Upper lobe of left lung (tissue), 6 donors: ENCODE measurements around the gene DACT2. TPM values are rescaled to one million over a fixed set of nuclear protein-coding genes. Genes with fewer than 3 reads are reported as not detected.
A peak's percentile ranks its signal among the peaks of the same experiment; 100 is the strongest.
"Not testable (repeated sequence)": the region's sequence is repeated elsewhere in the genome, so short reads cannot be mapped to it uniquely, and the experiment has no call there.

Experiments used
- ATAC-seq, 2 donors: fragments of 200-7000 bp; cut with Tn5 transposase; one replicate each; pipeline ENCODE4 v1.9.1; 2022; ENCODE audit warnings: mild to moderate bottlenecking in 2 of 2, moderate library complexity in 2 of 2; ENCODE audit not compliant: low FRiP score in 2 of 2
- DNase-seq, 2 donors: peaks; one replicate each; pipeline ENCODE4 v3.0.0-alpha.2; 2019 to 2020
- H3K27ac ChIP-seq, 4 donors: fragments of 200-600 bp; sonication (generic); one replicate each; pipeline ENCODE4 v1.5.1; 2016 to 2019
- H3K27me3 ChIP-seq, 4 donors: fragments of 200-600 bp; sonication (generic); one replicate each; pipeline ENCODE4 v1.5.1; 2017 to 2019
- H3K36me3 ChIP-seq, 4 donors: fragments of 200-600 bp; sonication (generic); one replicate each; pipeline ENCODE4 v1.5.1; 2016 to 2019
- H3K4me1 ChIP-seq, 4 donors: fragments of 200-600 bp; sonication (generic); one replicate each; pipeline ENCODE4 v1.5.1; 2018 to 2019
- H3K4me3 ChIP-seq, 4 donors: fragments of 200-600 bp; sonication (generic); one replicate each; pipeline ENCODE4 v1.5.1; 2017 to 2019; ENCODE audit warnings: mild to moderate bottlenecking in 2 of 4, moderate library complexity in 1 of 4
- H3K9me3 ChIP-seq, 4 donors: fragments of 200-600 bp; sonication (generic); one replicate each; pipeline ENCODE4 v1.5.1; 2018 to 2019
- EP300 ChIP-seq, 4 donors: sonication (generic); formaldehyde crosslinking; IDR thresholded peaks; one replicate each; pipeline ENCODE4 v1.5.1; 2017; ENCODE audit warnings: antibody characterized with exemption in 4 of 4, control low read depth in 2 of 4
- POLR2A ChIP-seq, 4 donors: fragments of 450-650 bp; IDR thresholded peaks; one replicate each; pipeline ENCODE4 v1.5.1; 2016 to 2017; ENCODE audit warnings: antibody characterized with exemption in 4 of 4, mild to moderate bottlenecking in 2 of 4
- POLR2AphosphoS5 ChIP-seq, 2 donors: sonication (generic); formaldehyde crosslinking; IDR thresholded peaks; one replicate each; pipeline ENCODE4 v1.5.1; 2017; ENCODE audit warnings: antibody characterized with exemption in 2 of 2
- WGBS, 2 donors: methylation state at CpG; one replicate each; pipeline ENCODE4 v1.1.5; 2017 to 2018; 5-methylcytosine and 5-hydroxymethylcytosine counted together
- total RNA-seq, 6 donors: library from RNA; depleted of rRNA in 4 of 6; stranded (reverse); fragments of >200 nt in 4 of 6; gene quantifications; one replicate each; pipeline versions ENCODE4 v1.1.0 to v1.2.1, GENCODE V29; 2016 to 2021
- TF ChIP-seq, protein P1 (sequence below), 6 experiments: fragments of 450-650 bp in 4 of 6; fragments of 200-600 bp in 2 of 6; sonication (generic) in 2 of 6; IDR thresholded peaks; one replicate each; pipeline ENCODE4 v1.5.1; 2016 to 2019; ENCODE audit warnings: antibody characterized with exemption in 6 of 6
- donor health status: DM: no; HTN: no; CAD: no; lungs with moderate emphysema.
- donor health status: DM: no; HTN: yes; CAD: no; lungs with severe emphysema.

Gene DACT2
- total RNA-seq, 6 donors from 2014 or later = 0.44 to 13.6 (median 3.2) TPM

DNA sequence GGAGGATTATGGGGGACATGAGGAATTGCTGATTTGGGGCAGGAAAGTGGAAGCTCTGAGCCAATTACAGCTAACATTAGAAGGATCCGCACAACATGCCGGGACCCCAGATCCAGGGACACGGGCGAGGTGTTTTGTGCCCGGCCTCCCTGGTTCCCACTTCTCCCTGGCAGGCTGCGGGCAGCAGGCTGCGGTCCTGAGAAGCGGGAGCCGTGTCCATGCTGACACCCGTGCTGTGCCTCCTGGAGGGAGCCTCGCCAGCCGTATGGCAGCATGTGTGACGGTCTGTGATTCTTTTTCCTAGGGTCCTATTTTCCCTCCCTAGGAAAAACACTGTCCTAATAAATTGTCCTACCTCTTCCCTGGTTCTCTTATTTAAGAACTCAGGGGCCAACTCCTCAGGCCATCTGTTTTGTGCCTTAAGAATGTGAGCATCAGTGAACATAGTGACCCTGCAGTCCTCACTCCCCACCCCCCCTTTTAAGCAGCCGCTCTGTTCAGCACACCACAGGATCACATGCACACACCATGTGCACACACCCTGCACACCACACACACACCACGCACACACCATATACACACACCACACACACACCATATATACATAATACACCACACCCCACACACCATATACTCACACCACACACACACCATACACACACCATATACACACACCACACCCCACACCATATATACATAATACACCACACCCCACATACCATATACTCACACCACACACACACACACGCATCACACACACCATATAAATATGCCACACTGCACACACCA, 49.9 kb downstream of the DACT2 start:
- DNase-seq = no peak
- TF ChIP-seq POLR2AphosphoS5 (IDR thresholded peaks at IDR 0.05) (no peak), POLR2A (IDR thresholded peaks at IDR 0.05) (no peak), EP300 (IDR thresholded peaks at IDR 0.05) (no peak)
- TF ChIP-seq, protein P1, sequence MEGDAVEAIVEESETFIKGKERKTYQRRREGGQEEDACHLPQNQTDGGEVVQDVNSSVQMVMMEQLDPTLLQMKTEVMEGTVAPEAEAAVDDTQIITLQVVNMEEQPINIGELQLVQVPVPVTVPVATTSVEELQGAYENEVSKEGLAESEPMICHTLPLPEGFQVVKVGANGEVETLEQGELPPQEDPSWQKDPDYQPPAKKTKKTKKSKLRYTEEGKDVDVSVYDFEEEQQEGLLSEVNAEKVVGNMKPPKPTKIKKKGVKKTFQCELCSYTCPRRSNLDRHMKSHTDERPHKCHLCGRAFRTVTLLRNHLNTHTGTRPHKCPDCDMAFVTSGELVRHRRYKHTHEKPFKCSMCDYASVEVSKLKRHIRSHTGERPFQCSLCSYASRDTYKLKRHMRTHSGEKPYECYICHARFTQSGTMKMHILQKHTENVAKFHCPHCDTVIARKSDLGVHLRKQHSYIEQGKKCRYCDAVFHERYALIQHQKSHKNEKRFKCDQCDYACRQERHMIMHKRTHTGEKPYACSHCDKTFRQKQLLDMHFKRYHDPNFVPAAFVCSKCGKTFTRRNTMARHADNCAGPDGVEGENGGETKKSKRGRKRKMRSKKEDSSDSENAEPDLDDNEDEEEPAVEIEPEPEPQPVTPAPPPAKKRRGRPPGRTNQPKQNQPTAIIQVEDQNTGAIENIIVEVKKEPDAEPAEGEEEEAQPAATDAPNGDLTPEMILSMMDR (IDR thresholded peaks at IDR 0.05) = no peak
- ATAC-seq = no peak
- peaks cover 0 to 24% (median 7%) of the 10 kb centered on the region in 4 donors for H3K4me1 ChIP-seq
- H3K9me3 ChIP-seq = no peaks in the 10 kb centered on the region
- H3K27ac ChIP-seq = no peak overlapping the region
- no peaks in the 10 kb centered on the region for H3K36me3 ChIP-seq
- WGBS, 2 donors = 94 to 97% methylated on average over 16 of the region's 16 CpGs
- no peaks in the 10 kb centered on the region for H3K27me3 ChIP-seq
- H3K4me3 ChIP-seq = no peak overlapping the region

DNA sequence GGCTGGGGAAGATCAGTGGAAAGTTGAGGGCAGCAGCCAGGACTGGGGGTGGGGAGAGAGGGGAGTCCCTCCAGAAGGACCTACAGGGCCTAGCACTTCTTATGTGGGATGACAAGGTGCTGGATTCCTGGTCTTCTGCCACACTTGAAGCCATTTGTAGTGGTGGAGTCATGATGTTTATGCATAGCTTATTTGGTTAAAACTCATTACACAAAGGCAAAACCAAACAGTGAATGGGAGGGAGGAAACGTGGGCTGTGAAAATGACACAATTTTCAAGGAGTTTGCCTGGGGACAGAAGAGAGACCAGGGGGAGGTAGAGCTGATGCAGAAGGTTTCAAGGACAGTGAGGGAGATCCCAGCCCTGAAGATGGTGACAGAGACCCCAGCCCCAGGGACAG, 50.8 kb downstream of the DACT2 start:
- WGBS, 2 donors = 38 to 55% methylated on average over 1 of the region's 1 CpG

DNA sequence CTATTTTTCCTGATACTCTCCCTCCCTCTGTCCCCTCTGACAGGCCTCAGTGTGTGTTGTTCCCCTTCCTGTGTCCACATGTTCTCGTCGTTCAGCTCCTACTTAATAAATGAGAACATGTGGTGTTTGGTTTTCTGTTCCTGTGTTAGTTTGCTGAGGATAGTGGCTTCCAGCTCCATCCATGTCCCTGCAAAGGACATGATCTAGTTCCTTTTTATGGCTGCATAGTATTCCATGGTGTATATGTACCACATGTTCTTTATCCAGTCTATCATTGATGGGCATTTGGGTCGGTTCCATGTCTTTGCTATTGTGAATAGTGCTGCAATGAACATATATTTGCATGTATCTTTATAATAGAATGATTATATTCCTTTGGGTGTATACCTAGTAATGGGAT, 51.8 kb downstream of the DACT2 start:
- not testable (repeated sequence) for H3K36me3 ChIP-seq, DNase-seq, H3K4me3 ChIP-seq, H3K27me3 ChIP-seq, H3K27ac ChIP-seq, ATAC-seq, H3K9me3 ChIP-seq
- H3K4me1 ChIP-seq = peaks cover 0 to 11% (median 3%) of the 10 kb centered on the region in 4 donors
- 86 to 87% methylated on average over 3 of the region's 3 CpGs for WGBS, 2 donors

More for the DNA sequence above, 50.8 kb downstream of the DACT2 start:
- Histone ChIP-seq H3K27ac (no peak overlapping the region), H3K4me1 (peaks cover 0 to 21% (median 6%) of the 10 kb centered on the region in 4 donors), H3K9me3 (no peaks in the 10 kb centered on the region), H3K36me3 (no peaks in the 10 kb centered on the region), H3K4me3 (no peak overlapping the region), H3K27me3 (no peaks in the 10 kb centered on the region)
- TF ChIP-seq EP300 (IDR thresholded peaks at IDR 0.05) = no peak
- no peak for TF ChIP-seq POLR2A (IDR thresholded peaks at IDR 0.05)
- no peak for TF ChIP-seq POLR2AphosphoS5 (IDR thresholded peaks at IDR 0.05)
- TF ChIP-seq, protein P1 (IDR thresholded peaks at IDR 0.05) = no peak
- DNase-seq (no peak), ATAC-seq (no peak)

DNA sequence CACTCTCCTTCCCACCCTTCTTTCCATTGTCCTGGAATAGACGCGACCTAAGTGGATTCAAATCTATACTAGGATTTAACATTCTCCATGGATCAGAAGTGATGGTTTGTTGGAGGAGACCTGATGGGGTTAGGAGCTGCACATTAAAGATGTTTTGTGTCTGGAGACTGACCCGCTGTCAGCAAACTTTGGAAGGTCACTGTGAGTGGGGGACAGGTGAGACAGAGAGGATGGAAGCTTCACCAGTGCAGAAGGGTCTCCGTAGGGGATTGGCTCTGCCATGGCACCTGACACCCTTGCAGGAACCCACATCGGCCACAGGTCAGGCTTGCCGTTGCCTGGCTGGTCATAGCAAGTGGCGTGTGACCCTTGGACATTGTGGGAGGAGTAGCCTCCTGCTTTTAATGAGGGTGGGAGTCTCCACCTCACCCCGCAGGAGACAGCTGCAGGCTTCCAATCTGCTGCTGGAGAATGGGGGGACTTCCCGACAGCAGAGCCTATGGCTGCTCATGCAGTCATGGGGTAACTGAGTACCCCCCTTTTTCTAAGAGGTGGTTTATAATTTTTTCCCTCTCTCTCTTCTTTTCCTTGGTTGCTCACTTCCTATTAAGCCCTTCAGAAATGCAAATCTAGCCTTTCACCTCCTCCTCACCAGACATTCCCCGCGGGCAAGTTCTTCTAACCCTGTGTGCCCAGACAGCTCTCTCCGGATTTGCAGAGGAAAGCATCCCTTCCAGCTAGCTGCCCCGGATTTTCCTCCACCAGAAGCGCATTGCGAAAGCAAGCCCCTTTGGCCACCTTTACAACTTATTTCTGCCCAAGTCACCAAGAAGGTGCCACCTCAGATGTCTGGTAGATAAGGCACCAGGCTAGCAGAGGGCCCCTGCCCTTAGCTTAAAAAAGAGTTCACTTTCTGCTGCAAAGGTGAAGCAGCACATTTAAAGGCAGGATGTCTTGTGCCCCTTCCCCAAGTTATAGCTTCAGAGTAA, 53.5 kb downstream of the DACT2 start:
- no peak overlapping the region for H3K27ac ChIP-seq
- TF ChIP-seq POLR2A (IDR thresholded peaks at IDR 0.05) (no peak), EP300 (IDR thresholded peaks at IDR 0.05) (no peak), POLR2AphosphoS5 (IDR thresholded peaks at IDR 0.05) (no peak)
- TF ChIP-seq, protein P1 (IDR thresholded peaks at IDR 0.05) = no peak
- H3K36me3 ChIP-seq = no peaks in the 10 kb centered on the region
- H3K9me3 ChIP-seq = no peaks in the 10 kb centered on the region
- ATAC-seq (no peak), DNase-seq (no peak)
- no peaks in the 10 kb centered on the region for H3K27me3 ChIP-seq
- WGBS, 2 donors = 81 to 84% methylated on average over 15 of the region's 15 CpGs
- H3K4me3 ChIP-seq = no peak overlapping the region
- peaks cover 0 to 15% (median 3%) of the 10 kb centered on the region in 4 donors for H3K4me1 ChIP-seq

DNA sequence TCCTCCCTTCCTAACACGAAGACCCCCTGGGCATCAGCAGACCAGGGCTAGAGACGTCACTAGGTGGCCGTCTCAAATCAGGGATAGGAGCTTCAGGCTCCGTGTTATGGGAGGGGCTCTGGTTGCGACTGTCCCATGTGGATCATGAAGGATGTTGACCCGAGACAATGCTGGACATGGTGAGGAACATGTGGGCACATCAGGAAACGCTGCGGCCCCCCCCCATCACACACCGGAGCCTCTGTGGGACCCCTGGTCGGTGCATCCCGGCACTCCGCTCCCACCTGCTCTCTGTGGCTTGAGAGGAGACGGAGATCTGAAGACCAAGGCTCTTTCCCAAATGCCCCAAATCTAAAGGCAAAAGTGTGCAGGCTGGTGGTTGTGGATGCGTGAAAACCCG, 54.2 kb downstream of the DACT2 start:
- H3K9me3 ChIP-seq = no peaks in the 10 kb centered on the region
- 85 to 89% methylated on average over 14 to 15 of the region's 15 CpGs for WGBS, 2 donors
- TF ChIP-seq, protein P1 (IDR thresholded peaks at IDR 0.05) = no peak
- TF ChIP-seq EP300 (IDR thresholded peaks at IDR 0.05) (no peak), POLR2A (IDR thresholded peaks at IDR 0.05) (no peak), POLR2AphosphoS5 (IDR thresholded peaks at IDR 0.05) (no peak)
- H3K4me1 ChIP-seq = peaks cover 0 to 21% (median 7%) of the 10 kb centered on the region in 4 donors
- peak in 1 of 2 donors; percentile 63 for DNase-seq
- no peaks in the 10 kb centered on the region for H3K36me3 ChIP-seq
- no peak for ATAC-seq
- no peak overlapping the region for H3K4me3 ChIP-seq
- no peak overlapping the region for H3K27ac ChIP-seq
- H3K27me3 ChIP-seq = no peaks in the 10 kb centered on the region
